ENCODE measurements around the gene DKKL1.

GRCh38 chr19:49421039-49421877, 57.6 kb downstream of the DKKL1 start:
- TF ChIP-seq CTCF (conservative IDR thresholded peaks at IDR 0.05), result no peak
- no peak for TF ChIP-seq EZH2 (IDR thresholded peaks at IDR 0.05; ENCODE audit: low read depth)
